Measurements from ENCODE around the gene NPHP4.
"Not testable (repeated sequence)": the region's sequence is repeated elsewhere in the genome, so short reads cannot be mapped to it uniquely, and the experiment has no call there.

Gene NPHP4

GRCh38 chr1:5868931-5869500 lies 123.2 kb downstream of the NPHP4 start:
- no peak for DNase-seq

- DNase-seq: no peak
Observed at GRCh38 chr1:5865774-5866173, 126.5 kb downstream of the NPHP4 start.

DNA sequence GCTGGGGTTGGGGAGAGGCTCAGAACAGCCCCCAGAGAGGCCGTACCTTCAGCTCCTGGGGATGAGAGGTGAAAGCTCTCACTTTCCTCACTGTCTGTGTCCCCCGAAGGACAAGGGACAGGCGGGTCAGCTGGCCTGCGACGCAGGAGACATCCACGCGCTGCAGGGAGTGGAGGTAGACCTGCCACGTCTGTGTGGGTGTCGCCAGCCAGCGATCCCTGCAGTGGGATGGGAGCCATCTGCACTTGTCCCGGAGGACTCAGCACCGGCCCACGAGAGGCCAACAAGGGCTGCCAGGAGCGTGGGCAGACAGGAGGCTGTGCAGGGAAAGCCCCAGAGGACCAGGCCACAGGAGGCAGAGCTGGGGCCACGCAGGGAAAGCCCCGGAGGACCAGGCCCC lies 127.2 kb downstream of the NPHP4 start:
- DNase-seq: no peak

DNA sequence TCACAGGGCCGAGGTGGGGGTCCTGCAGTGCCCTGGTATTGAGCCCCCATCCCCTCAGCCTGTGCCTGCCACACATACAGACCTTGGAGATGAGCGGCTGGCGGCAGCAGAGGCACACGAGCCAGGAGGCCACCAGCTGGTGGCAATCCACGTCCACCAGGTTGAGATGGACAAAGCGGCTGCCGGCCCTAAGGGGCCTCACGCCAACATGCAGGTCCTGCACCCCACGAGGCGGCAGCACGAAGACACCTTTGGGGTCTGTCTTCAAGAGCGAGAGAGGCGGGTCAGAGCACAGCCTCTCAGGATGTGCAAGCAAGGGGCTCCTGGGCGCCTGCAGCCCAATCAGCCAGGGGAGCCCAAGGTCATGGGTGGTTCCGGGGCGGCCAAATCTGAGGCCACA lies 128.0 kb downstream of the NPHP4 start:
- no peak for DNase-seq

DNA sequence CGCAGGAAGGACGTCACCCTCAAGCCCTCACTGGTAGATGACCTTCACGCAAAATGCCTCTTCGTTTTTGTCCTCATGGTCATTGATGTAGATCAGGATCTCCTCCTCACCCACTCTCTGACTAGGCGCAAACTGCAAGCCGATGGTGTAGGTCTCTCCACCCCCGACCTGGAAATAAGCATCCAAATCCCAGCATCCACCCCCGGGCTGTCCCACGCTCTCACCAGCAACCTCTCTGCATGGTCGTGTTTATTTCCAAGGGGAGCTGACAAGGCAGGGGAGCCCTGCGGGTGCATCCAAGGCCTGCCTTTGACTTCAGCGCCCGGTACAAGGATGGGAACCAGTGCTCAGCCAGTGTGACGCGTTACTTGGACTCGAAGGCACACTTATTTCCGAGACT lies 129.0 kb downstream of the NPHP4 start:
- no peak for DNase-seq

GRCh38 chr1:5861871-5862825 lies 130.1 kb downstream of the NPHP4 start:
- DNase-seq: no peak

DNA sequence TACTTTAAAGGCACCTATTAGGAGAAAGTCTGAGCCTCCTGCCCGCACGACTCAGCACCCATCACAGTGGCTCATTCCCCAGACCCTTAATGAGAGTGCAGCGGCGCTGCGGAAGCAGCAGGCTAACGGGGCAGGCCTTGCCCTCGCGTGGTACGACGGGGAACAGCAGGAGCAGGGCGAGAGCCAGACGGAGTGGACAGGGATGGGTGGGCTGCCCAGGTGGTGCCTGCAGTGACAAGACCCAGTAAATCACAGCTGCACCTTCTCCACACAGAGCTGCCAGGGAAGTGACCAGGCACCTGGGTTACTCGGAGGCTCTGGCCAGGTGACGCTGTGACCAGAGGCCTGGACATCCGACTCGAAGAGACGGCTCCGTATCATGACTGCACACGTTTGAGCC lies 131.9 kb downstream of the NPHP4 start:
- no peak for DNase-seq

- DNase-seq: no peak
Observed at GRCh38 chr1:5859766-5860165, 132.5 kb downstream of the NPHP4 start.

DNA sequence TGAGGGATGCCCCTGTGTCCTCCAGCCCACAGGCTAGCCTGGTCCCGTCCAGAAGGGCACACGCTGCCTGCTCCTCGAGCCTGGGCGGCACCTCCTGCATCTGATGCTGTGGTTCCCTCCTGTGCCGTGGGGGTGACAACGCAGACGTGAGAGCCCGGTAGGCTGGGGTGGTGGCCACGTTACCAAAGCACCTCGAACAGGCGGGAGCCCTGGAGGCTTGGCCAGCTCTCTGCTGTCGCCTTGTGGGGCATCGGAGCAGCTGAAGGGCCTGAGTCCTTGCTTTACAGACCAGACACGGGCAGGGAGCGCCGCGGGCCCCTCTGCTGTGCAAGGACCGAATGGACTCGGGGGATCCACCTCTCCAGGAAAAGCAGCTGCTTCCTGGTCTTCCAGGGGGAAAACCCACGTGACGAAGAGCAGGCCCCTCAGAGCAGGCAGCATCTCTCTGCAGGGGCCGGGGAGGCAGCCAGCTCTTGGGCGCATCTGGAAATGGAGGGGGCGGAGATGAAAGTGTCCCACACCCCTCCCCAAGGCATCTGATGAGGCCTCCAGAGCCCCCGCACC lies 133.3 kb downstream of the NPHP4 start:
- no peak for DNase-seq

DNA sequence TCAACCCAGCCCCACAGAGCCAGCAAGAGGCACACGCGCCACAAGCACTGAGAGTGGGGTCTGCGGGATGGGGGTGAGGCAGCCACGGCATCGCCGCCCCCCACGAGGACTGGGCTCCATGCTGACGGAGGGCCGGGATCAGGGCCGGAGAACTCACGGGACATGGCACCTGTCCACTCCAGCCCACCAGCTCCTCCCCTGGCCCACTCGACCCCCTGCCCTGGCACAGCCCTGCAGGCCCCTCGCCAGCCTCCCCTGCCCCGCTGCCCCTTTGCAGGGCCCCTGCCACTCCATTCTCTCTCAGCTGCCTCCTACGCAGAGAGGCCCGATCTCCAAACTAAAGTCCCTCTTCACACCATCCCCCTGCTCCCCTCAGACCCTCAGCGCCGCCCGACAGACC lies 134.0 kb downstream of the NPHP4 start:
- no peak for DNase-seq

GRCh38 chr1:5857508-5858090 lies 134.6 kb downstream of the NPHP4 start:
- no peak for DNase-seq

DNA sequence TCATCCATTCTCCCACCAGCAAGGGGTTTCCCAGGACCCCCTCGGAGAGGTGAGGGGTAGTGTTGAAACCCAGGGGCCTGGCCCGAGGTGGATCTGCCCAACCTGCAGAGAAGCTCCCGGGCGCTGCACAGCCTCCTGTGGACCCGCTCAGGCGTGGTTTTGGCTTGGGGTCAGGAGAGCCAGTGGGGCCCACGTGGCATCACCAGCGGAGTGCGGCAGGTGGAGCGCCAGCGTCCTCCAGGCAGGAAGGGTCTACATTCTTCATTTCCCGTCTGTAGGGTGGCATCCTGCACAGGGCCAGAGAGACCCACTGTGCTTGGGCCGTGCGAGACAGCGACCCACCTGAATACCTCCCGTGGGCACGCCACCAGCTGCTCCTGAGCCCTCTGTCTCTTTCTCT lies 135.2 kb downstream of the NPHP4 start:
- no peak for DNase-seq

DNA sequence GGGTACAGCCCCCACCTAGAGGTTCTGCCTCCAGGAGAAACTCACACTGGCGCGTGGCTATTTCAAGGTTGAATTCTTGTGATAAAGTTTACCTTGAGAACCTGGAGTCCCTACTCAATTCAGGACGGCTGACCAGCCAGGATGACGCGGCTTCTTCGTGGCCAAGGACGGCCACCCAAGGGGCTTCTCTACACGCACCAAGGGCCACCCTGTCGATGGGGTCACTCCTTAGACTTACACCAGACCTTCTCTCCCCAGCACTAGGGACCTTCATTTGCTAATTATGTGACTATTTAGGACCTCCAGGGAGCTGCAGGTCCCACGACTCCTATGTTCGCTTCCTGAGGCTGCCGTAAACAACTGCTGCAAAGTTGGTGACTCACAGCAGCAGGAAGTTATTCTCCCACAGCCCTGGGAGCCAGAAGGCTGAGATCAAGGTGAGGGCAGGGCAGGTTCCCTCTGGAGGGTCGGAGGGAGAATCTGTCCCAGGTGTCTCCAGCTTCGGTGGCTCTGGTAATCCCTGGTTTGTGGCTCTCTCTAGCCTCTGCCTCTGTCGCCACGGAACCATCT lies 135.9 kb downstream of the NPHP4 start:
- no peak for DNase-seq

GRCh38 chr1:5855196-5855897 lies 136.9 kb downstream of the NPHP4 start:
- DNase-seq: no peak

DNA sequence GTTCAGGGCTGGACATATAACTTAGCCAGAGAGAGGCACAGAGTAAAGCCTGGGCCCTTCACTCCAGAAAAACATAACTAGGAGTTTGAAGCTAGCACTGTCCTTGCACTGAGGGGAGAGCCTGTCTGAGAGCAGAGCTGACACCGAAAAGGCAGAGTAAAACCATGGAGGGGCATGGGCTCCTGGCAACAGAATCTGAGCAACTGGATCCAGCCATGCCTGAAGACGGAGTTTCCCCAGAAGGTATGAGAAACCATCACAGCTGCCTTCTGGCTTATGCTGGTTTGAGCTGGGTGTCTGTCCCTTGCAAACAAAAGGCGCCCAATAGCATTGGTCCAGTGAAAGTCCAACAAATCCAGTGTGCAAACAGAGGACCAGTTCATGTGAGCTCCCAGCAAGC lies 137.5 kb downstream of the NPHP4 start:
- DNase-seq: no peak

- not testable (repeated sequence) for DNase-seq
Observed at GRCh38 chr1:5853858-5854257, 138.4 kb downstream of the NPHP4 start.

- no peak for DNase-seq
Observed at GRCh38 chr1:5850503-5850902, 141.7 kb downstream of the NPHP4 start.

DNA sequence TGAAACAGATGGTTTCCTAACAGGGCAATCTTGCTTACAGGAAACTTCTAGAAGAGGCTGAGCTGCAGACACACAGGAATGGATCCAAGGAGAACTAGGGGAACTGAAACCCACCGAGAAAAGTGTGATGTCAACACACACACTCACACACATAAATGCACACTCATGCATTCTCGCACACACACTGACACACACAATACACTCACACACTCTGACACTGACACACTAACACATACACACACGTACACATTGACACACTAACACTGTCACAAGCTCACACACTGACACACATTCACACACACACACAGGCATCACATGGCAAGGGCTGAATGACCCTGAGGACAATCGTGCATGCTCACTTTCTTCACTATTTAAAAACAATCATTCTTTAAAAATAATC lies 142.7 kb downstream of the NPHP4 start:
- DNase-seq: no peak

DNA sequence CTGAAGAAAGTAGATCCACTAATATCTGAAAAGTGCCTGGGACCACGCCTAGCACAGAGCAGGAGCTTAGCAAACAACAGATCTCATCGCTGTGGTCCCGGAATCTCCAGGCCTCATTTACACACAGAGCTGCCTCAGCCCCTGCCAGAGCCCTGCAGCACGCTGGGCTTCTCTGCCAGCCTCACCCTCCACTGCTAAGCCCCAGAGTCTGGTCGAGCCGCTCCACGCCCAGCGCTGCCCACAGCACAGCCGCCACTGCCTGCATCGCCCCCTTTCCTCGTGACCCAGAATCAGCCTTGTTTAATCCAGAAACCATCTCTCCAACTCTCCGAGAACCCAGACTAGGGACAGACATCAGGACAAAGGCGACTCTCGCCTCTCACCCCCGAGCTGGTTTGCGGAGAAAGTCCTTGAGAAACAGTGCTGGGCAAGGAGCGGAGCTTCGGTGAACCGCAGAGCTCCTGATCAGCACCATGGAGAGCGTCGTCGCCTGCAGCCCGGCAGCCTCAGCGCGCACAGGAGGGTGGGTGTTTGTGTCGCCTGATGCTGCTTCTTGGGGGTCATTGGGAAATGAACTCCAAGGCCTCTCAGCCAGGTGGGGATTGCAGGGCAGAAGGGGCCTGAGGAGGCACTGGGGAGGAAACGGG lies 145.1 kb downstream of the NPHP4 start:
- no peak for DNase-seq

DNA sequence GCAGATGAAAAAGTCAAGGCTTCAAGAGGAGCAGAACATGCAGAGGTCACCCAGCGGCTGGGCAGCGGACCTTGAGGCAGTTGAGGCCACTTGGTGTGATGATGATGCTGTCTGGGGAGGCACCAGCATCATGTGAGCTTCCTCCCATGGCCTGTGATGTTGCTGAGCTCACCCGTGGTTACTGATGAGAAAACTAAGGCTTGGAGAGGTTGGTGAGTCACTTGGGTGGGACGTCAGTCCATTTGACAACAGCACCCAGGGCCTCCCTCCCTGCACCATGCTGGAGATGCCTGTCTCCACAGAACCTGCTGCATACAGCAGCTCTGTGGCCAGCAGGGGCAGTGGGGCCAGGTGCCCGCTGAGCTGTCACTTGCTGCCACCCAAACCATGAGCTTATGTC lies 146.8 kb downstream of the NPHP4 start:
- DNase-seq: no peak

- no peak for DNase-seq
Observed at GRCh38 chr1:5844442-5844841, 147.8 kb downstream of the NPHP4 start.

GRCh38 chr1:5843521-5844096 lies 148.6 kb downstream of the NPHP4 start:
- no peak for DNase-seq
